ENCODE data around the gene BORCS8.
"Not testable (repeated sequence)": the region's sequence is repeated elsewhere in the genome, so short reads cannot be mapped to it uniquely, and the experiment has no call there.

The BORCS8 gene

GRCh38 chr19:19147344-19147743 is 44.6 kb downstream of the BORCS8 start:
- no peak for DNase-seq

GRCh38 chr19:19146865-19147264 is 45.1 kb downstream of the BORCS8 start:
- DNase-seq, result no peak

GRCh38 chr19:19145684-19146608 is 46.0 kb downstream of the BORCS8 start:
- peak; percentile 86 for DNase-seq

GRCh38 chr19:19145281-19145680 is 46.7 kb downstream of the BORCS8 start:
- no peak for DNase-seq

- DNase-seq, result no peak
Observed at GRCh38 chr19:19142347-19142746, 49.6 kb downstream of the BORCS8 start.

GRCh38 chr19:19140476-19140875 is 51.5 kb downstream of the BORCS8 start:
- no peak for DNase-seq

- DNase-seq, result no peak
Observed at GRCh38 chr19:19139876-19140229, 52.1 kb downstream of the BORCS8 start.

- peak; percentile 98 for DNase-seq
Observed at GRCh38 chr19:19138109-19138981, 53.6 kb downstream of the BORCS8 start, which contains the start of gene TMEM161A. Gene TMEM161A (minus strand): TSS chr19:19138478. CDS start chr19:19138428, 50 bp downstream.

GRCh38 chr19:19137556-19138108 is 54.3 kb downstream of the BORCS8 start:
- no peak for DNase-seq

- DNase-seq, result not testable (repeated sequence)
Observed at GRCh38 chr19:19135713-19136112, 56.2 kb downstream of the BORCS8 start.

GRCh38 chr19:19134687-19135158 is 57.2 kb downstream of the BORCS8 start:
- peak; percentile 37 for DNase-seq

GRCh38 chr19:19133985-19134384 is 58.0 kb downstream of the BORCS8 start:
- DNase-seq, result no peak

- DNase-seq, result no peak
Observed at GRCh38 chr19:19132912-19133311, 59.0 kb downstream of the BORCS8 start.

- DNase-seq, result no peak
Observed at GRCh38 chr19:19131989-19132388, 60.0 kb downstream of the BORCS8 start.
